LNCaP clone FGC (cell line): Measurements from ENCODE around the gene PPP6R1.

ENCODE experiments used
- DNase-seq: peaks from one replicate; pipeline ENCODE4 v3.0.0-alpha.2; 2011; ENCODE audit warnings: low read depth
- H3K4me3 ChIP-seq: 2 replicates; pipeline ENCODE4 v1.5.1; 2011; ENCODE audit warnings: mild to moderate bottlenecking, low read depth, low read length, control low read depth
- TF ChIP-seq, protein P1 (sequence below): IDR thresholded peaks from 2 replicates; pipeline ENCODE4 v1.5.1; 2012; ENCODE audit warnings: mild to moderate bottlenecking; ENCODE audit not compliant: control insufficient read depth, insufficient read depth; ENCODE audit errors: extremely low read depth

Gene PPP6R1

DNA sequence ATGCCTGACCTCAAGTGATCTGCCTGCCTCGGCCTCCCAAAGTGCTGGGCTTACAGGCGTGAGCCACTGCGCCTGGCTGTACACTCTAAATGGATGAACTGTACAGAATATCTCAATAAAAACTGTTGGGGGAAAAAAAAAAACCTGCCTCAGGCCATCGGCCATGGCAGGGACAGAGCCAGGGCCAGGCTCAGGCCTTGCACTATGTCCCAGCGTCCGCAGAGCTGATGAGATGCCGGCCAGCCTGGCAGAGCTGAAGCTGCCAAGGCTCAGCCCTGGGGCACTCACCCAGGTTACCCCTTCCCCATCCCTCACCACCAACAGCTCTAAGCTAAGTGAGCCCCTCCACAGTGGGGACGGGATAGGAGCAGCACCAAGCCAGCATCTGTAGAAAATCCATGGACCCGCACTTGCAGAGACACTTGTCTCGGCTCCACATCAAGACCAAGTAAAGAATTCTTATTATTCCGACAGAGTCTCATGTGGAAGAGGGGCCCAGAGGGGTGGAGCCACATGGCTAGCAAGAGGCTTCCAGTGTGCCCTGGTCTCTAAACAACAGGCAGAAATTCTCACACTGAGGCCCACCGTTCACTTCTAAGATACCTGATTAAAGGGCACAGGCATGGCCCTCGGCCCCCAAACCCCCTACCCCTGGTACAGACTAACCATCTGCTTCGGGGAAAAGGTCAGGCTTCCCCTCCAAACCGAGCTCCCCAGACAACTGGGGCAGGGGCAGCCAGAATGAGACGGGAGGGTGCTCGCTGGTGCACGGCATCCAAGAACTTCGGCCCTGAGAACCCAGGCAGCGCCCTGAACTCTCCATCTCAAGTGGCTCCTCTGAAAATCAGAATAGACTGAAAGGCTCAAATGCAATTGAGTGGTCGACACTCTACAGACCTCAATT lies 5.8 kb downstream of the PPP6R1 start:
- TF ChIP-seq, protein P1, sequence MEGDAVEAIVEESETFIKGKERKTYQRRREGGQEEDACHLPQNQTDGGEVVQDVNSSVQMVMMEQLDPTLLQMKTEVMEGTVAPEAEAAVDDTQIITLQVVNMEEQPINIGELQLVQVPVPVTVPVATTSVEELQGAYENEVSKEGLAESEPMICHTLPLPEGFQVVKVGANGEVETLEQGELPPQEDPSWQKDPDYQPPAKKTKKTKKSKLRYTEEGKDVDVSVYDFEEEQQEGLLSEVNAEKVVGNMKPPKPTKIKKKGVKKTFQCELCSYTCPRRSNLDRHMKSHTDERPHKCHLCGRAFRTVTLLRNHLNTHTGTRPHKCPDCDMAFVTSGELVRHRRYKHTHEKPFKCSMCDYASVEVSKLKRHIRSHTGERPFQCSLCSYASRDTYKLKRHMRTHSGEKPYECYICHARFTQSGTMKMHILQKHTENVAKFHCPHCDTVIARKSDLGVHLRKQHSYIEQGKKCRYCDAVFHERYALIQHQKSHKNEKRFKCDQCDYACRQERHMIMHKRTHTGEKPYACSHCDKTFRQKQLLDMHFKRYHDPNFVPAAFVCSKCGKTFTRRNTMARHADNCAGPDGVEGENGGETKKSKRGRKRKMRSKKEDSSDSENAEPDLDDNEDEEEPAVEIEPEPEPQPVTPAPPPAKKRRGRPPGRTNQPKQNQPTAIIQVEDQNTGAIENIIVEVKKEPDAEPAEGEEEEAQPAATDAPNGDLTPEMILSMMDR, result no peak
- DNase-seq, result no peak
- H3K4me3 ChIP-seq, result no peak overlapping the region

DNA sequence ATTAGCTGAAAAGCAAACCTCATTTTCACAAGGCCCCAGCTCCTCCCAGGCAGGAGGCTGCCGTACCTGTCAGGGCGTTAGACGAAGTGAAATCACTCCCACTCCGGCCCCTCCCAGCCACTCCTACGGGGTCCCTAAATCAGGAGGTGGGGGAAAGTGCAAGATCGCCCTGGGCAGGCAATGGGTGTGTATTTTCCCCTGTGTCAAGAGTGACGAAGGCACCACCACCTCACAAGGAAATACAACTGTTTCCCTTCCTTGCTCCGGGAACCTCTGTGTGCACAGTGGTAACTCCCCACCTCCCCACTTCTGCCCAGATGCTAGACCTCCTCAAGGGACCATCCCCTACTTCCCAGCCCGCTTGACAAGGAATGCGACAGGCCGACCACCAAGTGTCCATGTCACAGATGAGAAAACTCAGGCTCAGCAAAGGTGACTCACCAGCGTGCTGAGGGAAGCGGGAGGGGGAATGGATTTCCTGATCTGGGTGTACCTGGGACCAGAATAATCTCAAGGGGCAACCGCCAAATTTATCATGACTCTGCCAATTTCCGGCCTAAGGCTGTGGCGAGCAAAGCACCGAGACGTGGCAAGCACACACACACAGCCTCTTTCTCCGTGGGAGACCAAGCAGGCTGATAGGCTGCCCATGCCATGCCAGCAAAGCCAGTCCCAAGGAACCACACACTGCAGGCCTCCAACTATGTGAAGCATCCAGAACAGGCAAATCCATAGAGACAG lies 7.3 kb downstream of the PPP6R1 start:
- no peak for DNase-seq
- H3K4me3 ChIP-seq, result no peak overlapping the region
- TF ChIP-seq, protein P1, result no peak

DNA sequence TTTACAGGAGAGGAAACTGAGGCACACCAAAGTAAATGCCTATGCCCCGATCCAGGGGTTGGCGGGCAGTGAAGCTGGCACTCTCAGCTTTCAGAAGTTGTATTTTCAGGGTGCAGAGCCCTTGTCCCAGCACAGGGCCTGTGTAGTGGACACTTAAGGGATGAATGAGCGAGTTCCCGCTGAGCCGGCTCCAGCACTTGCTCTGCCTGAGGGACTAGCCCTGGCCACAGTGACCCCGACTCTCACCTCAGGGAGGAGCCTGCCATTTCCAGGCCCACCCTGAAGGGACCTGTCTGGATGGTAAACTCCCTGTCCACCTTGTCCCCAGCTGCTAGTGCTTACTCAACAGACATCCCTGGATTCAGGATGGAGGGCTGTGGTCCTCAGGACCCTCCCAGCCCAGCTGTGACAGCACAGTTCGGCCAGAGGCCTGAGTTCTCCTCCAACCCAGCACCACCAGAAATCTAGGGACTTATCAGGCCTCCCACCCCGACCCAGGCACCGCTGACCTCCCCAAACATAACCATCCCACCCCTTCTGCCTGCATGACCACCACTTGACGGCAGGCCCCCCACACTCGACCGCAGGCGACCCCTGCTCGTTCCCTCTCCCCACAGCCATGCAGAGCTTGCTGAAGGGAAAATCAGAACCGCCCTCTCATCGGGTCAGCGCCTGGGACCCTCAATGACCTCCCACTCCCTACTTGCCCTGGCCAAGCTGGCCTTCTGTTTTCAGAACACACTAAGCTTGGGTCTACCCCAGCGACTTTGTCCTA lies 8.4 kb downstream of the PPP6R1 start:
- TF ChIP-seq, protein P1, result no peak
- DNase-seq, result no peak

DNA sequence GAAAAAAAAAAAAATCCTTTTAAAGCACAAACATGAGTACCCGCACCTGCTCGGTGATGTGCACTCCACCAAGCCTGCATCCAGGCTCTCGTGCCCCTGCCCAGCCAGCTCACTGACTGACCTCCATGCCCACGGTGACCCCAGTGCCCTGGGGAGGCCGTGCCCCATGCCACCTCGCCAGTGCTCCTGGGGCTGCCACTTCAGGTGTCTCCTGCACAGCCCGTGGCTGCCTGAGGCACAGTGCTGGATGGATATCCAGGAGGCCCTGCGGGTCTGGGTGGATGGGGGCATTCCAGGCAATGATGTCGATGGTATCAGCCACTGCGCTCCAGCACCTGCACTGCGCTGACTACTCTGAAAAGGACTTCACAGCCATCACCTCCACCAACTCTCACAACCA lies 9.0 kb downstream of the PPP6R1 start:
- H3K4me3 ChIP-seq, result no peak overlapping the region
- TF ChIP-seq, protein P1, result no peak
- DNase-seq, result no peak

More for the DNA sequence above, 8.4 kb downstream of the PPP6R1 start:
- H3K4me3 ChIP-seq, result no peak overlapping the region

DNA sequence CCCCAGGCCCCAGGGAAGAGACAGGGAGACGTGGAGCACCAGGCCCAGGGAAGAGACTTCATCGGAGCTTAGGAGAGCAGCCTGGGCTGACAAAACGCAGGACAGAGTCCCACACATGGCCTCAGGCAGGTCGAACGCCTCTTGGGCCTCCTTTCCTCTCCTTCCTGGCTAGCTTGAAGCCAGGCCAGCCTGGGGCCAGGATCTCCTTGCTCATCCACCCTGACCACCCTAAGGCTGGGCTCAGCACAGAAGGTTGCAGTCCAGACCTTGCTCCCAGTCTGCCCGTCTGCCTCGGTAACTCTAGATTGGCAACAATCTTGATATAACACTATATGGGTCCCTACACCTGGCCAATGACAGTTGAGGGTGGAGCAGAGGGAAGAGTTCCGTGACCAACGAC lies 10.1 kb downstream of the PPP6R1 start:
- no peak for DNase-seq
- H3K4me3 ChIP-seq, result no peak overlapping the region
- TF ChIP-seq, protein P1, result no peak

DNA sequence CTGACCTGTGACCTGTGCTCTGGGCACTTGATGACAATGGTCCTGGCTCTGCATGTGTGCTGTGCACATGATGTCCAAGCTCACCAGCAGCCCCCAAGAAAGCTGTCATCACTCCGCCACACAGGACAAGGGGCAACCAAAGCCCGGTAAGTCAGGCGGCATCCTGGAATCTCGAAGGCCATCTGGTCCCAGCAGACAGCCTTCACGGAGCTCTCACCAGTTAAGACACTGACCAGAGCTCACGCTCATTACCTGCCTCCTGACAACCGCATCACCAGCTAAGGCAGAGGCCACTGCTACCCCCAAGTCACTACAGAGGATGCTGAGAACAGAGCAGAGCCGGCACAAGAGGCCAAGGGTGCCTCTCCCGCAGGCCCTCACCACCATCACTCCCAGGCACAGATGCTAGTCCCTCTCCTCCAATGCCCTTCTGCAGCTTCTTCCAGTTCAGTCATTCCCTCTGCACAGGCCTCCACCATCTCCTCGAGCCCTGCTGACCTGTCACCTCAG lies 10.6 kb downstream of the PPP6R1 start:
- TF ChIP-seq, protein P1, result no peak
- H3K4me3 ChIP-seq, result no peak overlapping the region
- DNase-seq, result no peak
